SK-N-DZ (cell line): ENCODE data around the gene RCVRN.
"Not testable (repeated sequence)": the region's sequence is repeated elsewhere in the genome, so short reads cannot be mapped to it uniquely, and the experiment has no call there.

Experiments
- DNase-seq: peaks from one replicate; pipeline ENCODE4 v3.0.0-alpha.2; 2015; ENCODE audit warnings: low spot score

RCVRN gene

GRCh38 chr17:9922012-9922848 lies 17.2 kb upstream of the RCVRN start:
- no peak for DNase-seq

- not testable (repeated sequence) for DNase-seq
These were observed 16.1 kb upstream of the RCVRN start for GRCh38 chr17:9921216-9921615.

- no peak for DNase-seq
These were observed 13.8 kb upstream of the RCVRN start for GRCh38 chr17:9918804-9919352.

GRCh38 chr17:9918352-9918751 lies 13.3 kb upstream of the RCVRN start:
- DNase-seq: no peak

- DNase-seq: no peak
These were observed 12.7 kb upstream of the RCVRN start for GRCh38 chr17:9917801-9918200.

- DNase-seq: no peak
These were observed 12.1 kb upstream of the RCVRN start for GRCh38 chr17:9917131-9917530.

GRCh38 chr17:9916108-9916507 lies 11.0 kb upstream of the RCVRN start:
- no peak for DNase-seq

GRCh38 chr17:9913476-9913875 lies 8.4 kb upstream of the RCVRN start:
- DNase-seq: no peak

GRCh38 chr17:9912121-9913099 lies 7.3 kb upstream of the RCVRN start:
- no peak for DNase-seq

GRCh38 chr17:9911089-9911488 lies 6.0 kb upstream of the RCVRN start:
- no peak for DNase-seq

GRCh38 chr17:9908649-9909042 lies 3.6 kb upstream of the RCVRN start:
- DNase-seq: no peak

- DNase-seq: no peak
These were observed 3.0 kb upstream of the RCVRN start for GRCh38 chr17:9907883-9908648.

GRCh38 chr17:9907131-9907530 lies 2.1 kb upstream of the RCVRN start:
- no peak for DNase-seq

GRCh38 chr17:9906616-9907015 lies 1.5 kb upstream of the RCVRN start:
- DNase-seq: no peak

GRCh38 chr17:9905902-9906301 lies 831 bp upstream of the RCVRN start:
- DNase-seq: no peak

GRCh38 chr17:9904277-9905077 lies 594 bp downstream of the RCVRN start:
- no peak for DNase-seq

- no peak for DNase-seq
These were observed 3.0 kb downstream of the RCVRN start for GRCh38 chr17:9902120-9902519.

GRCh38 chr17:9900784-9901183 lies 4.3 kb downstream of the RCVRN start:
- DNase-seq: no peak

GRCh38 chr17:9900044-9900594 lies 5.0 kb downstream of the RCVRN start:
- DNase-seq: no peak
